PC-9 (cell line): ENCODE data around the gene EPHA7. TPM values are rescaled to one million over a fixed set of nuclear protein-coding genes. Genes with fewer than 3 reads are reported as not detected.

Experiments used
- BruUV-seq: library from RNA; stranded (reverse); fragments of 400-500 nt; replicated peaks from 2 replicates; lab custom pipeline; 2021; lab: Mats Ljungman, UMichigan
- CTCF ChIA-PET: fragments of 300-600 bp; sonication (Branson Sonifier 250); formaldehyde crosslinking; loops from one replicate; lab custom pipeline; 2022; ENCODE audit warnings: antibody characterized with exemption; lab: Charles Lee
- POLR2A ChIA-PET: fragments of 300-600 bp; sonication (Branson Sonifier 250); formaldehyde crosslinking; loops from one replicate; lab custom pipeline; 2022; ENCODE audit warnings: antibody characterized with exemption; ENCODE audit not compliant: unreplicated experiment; lab: Charles Lee
- DNase-seq, 2 experiments: peaks; one replicate each; pipeline versions ENCODE4 v3.0.0 to v3.0.0-alpha.2; 2015 to 2022; ENCODE audit warnings: mixed read lengths in 1 of 2
- H2AFZ ChIP-seq: fragments of 200-600 bp; sonication (generic); 2 replicates; pipeline ENCODE4 v1.8.1; 2017; ENCODE audit warnings: antibody characterized with exemption
- H3F3A ChIP-seq: fragments of 200-600 bp; sonication (generic); 2 replicates; pipeline ENCODE4 v1.8.1; 2017; ENCODE audit warnings: antibody characterized with exemption, mild to moderate bottlenecking, low read depth; ENCODE audit not compliant: insufficient read depth
- H3K27ac ChIP-seq: fragments of 200-600 bp; sonication (generic); 2 replicates; pipeline ENCODE4 v1.6.1; 2016; ENCODE audit warnings: mixed run types
- H3K27me3 ChIP-seq: fragments of 200-600 bp; sonication (generic); 2 replicates; pipeline ENCODE4 v1.6.1; 2016; ENCODE audit warnings: low read depth, mixed run types; ENCODE audit not compliant: insufficient read depth
- H3K36me3 ChIP-seq: fragments of 200-600 bp; sonication (generic); 2 replicates; pipeline ENCODE4 v1.6.1; 2016; ENCODE audit warnings: low read depth, mixed run types
- H3K4me1 ChIP-seq: fragments of 200-600 bp; sonication (generic); replicated peaks from 2 replicates; pipeline ENCODE4 v1.6.1; 2016; ENCODE audit warnings: mixed run types; ENCODE audit not compliant: insufficient read depth
- H3K4me2 ChIP-seq: fragments of 200-600 bp; sonication (generic); 2 replicates; pipeline ENCODE4 v1.6.1; 2017; ENCODE audit warnings: mixed run types
- H3K4me3 ChIP-seq: fragments of 200-600 bp; sonication (generic); 2 replicates; pipeline ENCODE4 v1.6.1; 2016; ENCODE audit warnings: mixed run types
- H3K79me2 ChIP-seq: fragments of 200-600 bp; sonication (generic); 2 replicates; pipeline ENCODE4 v1.6.1; 2017; ENCODE audit warnings: low read depth, mixed run types
- H3K9me2 ChIP-seq: fragments of 200-600 bp; sonication (generic); 2 replicates; pipeline ENCODE4 v1.8.1; 2017; ENCODE audit warnings: mild to moderate bottlenecking; ENCODE audit not compliant: insufficient read depth
- H3K9me3 ChIP-seq: fragments of 200-600 bp; sonication (generic); 2 replicates; pipeline ENCODE4 v1.8.1; 2016; ENCODE audit warnings: low read depth; ENCODE audit not compliant: insufficient read depth
- H4K20me1 ChIP-seq: fragments of 200-600 bp; sonication (generic); 2 replicates; pipeline ENCODE4 v1.8.1; 2017; ENCODE audit not compliant: insufficient read depth
- CTCF ChIP-seq: fragments of 200-600 bp; sonication (generic); conservative IDR thresholded peaks from 2 replicates; pipeline ENCODE4 v1.6.1; 2017; ENCODE audit warnings: mixed run types, antibody characterized with exemption, mild to moderate bottlenecking, moderate library complexity
- EZH2 ChIP-seq: fragments of 200-600 bp; sonication (generic); IDR thresholded peaks from 2 replicates; pipeline ENCODE4 v1.8.0; 2017; ENCODE audit warnings: antibody characterized with exemption, low read depth
- intact Hi-C: fragments of 100-400 bp; cut with micrococcal nuclease; formaldehyde crosslinking; loops from one replicate; pipeline ENCODE4 v1.10.0; 2022; ENCODE audit not compliant: unreplicated experiment
- total RNA-seq: library from RNA; stranded (reverse); gene quantifications from 2 replicates; pipeline ENCODE4 v1.2.3, GENCODE V29; 2021

EPHA7 gene
- total RNA-seq, 1 experiment from 2014 or later: 0.57 TPM

- ChIA-PET CTCF (no interaction called here), POLR2A (no interaction called here)
- H2AFZ ChIP-seq: no peak overlapping the region
- H3K9me2 ChIP-seq: no peaks in the 10 kb centered on the region
- no peak for DNase-seq
- H3K27ac ChIP-seq: no peak overlapping the region
- H3K9me3 ChIP-seq: no peaks in the 10 kb centered on the region
- no peak overlapping the region for H3K4me2 ChIP-seq
- no peaks in the 10 kb centered on the region for H3K4me1 ChIP-seq
- intact Hi-C loops: no loop called here
- TF ChIP-seq EZH2 (no peak), CTCF (no peak)
- H3F3A ChIP-seq: no peaks in the 10 kb centered on the region
- H3K27me3 ChIP-seq: no peaks in the 10 kb centered on the region
- H3K4me3 ChIP-seq: no peak overlapping the region
- H3K36me3 ChIP-seq: no peaks in the 10 kb centered on the region
- H4K20me1 ChIP-seq: no peaks in the 10 kb centered on the region
- no TSS peak for BruUV-seq
- no peaks in the 10 kb centered on the region for H3K79me2 ChIP-seq
Observed at GRCh38 chr6:93392797-93393196, 26.6 kb downstream of the EPHA7 start.

DNA sequence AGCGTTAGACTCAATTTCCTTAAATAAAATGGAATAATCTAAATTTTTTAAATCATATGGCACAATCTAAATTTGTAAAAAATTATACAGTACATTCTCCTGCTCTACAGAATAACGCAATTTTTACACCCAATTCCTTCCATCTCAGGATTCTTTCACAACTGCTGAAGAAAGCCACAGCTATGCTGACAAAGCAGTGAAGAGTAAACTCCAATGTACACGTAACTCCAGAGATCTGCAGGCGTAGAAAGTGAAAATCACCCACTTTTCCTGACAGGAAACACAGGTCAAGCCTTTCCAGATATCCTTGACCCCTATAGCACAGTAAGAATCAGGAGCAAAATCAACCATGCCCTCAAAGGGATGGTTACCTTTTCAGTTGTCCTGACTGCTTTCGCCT lies 27.4 kb downstream of the EPHA7 start:
- Histone ChIP-seq H3K9me3 (no peaks in the 10 kb centered on the region), H2AFZ (no peak overlapping the region), H3F3A (no peaks in the 10 kb centered on the region), H3K4me3 (no peak overlapping the region), H3K4me1 (no peaks in the 10 kb centered on the region), H4K20me1 (no peaks in the 10 kb centered on the region), H3K27ac (no peak overlapping the region), H3K36me3 (no peaks in the 10 kb centered on the region), H3K4me2 (no peak overlapping the region), H3K27me3 (no peaks in the 10 kb centered on the region), H3K9me2 (no peaks in the 10 kb centered on the region), H3K79me2 (no peaks in the 10 kb centered on the region)
- POLR2A ChIA-PET: no interaction called here
- CTCF ChIA-PET: interaction anchor here (0.7 kb wide), 1 partner anchor 974 kb away, joined by 3 read pairs; no protein-coding TSS in a partner anchor
- TF ChIP-seq CTCF (no peak), EZH2 (no peak)
- no peak for DNase-seq
- intact Hi-C loops: no loop called here
- BruUV-seq: no TSS peak

DNA sequence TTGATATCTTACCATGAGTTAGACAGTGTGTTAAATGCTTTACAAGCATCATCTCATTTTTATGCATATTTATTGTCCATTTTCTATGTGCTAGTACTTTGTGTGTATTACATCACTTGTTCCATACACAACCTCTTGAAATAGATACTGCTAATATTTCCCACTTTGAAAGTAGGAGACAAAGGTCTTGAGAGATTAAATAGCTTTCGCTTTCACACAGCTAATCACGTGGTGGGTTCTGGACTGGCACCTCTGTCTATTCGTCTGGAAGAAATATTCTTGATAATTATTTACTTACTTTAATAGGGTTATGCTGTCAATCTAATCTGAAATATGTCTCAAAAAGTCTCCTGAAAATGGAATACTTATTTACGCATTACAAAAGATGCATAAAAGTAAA lies 30.2 kb downstream of the EPHA7 start:
- ChIA-PET CTCF (no interaction called here), POLR2A (no interaction called here)
- H3K4me2 ChIP-seq: no peak overlapping the region
- H3K9me3 ChIP-seq: no peaks in the 10 kb centered on the region
- BruUV-seq: no TSS peak
- H3K4me1 ChIP-seq: no peaks in the 10 kb centered on the region
- DNase-seq: no peak
- H4K20me1 ChIP-seq: no peaks in the 10 kb centered on the region
- intact Hi-C loops: no loop called here
- H3F3A ChIP-seq: no peaks in the 10 kb centered on the region
- no peaks in the 10 kb centered on the region for H3K27me3 ChIP-seq
- H3K36me3 ChIP-seq: no peaks in the 10 kb centered on the region
- no peak overlapping the region for H2AFZ ChIP-seq
- no peak overlapping the region for H3K4me3 ChIP-seq
- no peaks in the 10 kb centered on the region for H3K9me2 ChIP-seq
- no peak overlapping the region for H3K27ac ChIP-seq
- no peaks in the 10 kb centered on the region for H3K79me2 ChIP-seq
- TF ChIP-seq EZH2 (no peak), CTCF (no peak)
